ENCODE results near the gene RPS6KA4.

- TF ChIP-seq POLR2A (IDR thresholded peaks at IDR 0.05; ENCODE audit: low read length): no peak
- no peak for TF ChIP-seq GATA1 (IDR thresholded peaks at IDR 0.05; ENCODE audit: low read depth, low read length)
These were observed 25.2 kb downstream of the RPS6KA4 start for GRCh38 chr11:64384028-64384737.

Measured in erythroblast (primary cell).